ENCODE results near the gene PCDHGC3.
"Not testable (repeated sequence)": the region's sequence is repeated elsewhere in the genome, so short reads cannot be mapped to it uniquely, and the experiment has no call there.

PCDHGC3 gene

DNA sequence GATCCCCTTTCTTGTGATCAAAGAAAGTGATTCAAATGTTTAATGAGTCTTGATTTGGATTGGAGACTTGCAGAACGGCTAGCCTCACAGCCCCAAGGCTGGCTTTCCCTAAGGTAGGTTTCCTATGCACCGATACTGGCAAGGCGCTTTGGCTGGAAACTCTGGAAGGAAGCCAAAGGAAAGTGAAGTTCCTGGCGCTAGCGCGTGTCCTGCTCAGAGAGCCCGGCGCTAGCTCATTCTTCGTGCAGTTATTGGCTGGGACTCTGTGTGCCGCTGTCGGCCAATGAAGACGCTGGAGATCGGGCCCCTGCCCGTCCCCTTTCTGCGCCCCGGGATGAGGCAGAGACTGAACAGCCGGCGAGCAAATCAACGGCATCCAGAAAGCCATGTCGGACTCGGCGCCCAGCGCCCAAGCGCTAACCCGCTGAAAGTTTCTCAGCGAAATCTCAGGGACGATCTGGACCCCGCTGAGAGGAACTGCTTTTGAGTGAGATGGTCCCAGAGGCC is at the start of gene PCDHGC3:
Gene PCDHGC3 (plus strand): TSS at position 342 of the 507 bp plus-strand sequence. CDS start 151 bp downstream, at position 493.
- H3K4me3 ChIP-seq (ENCODE audit: low read depth, low read length) = peak within 1 kb of the TSS; percentile 74
- TF ChIP-seq, protein P1, sequence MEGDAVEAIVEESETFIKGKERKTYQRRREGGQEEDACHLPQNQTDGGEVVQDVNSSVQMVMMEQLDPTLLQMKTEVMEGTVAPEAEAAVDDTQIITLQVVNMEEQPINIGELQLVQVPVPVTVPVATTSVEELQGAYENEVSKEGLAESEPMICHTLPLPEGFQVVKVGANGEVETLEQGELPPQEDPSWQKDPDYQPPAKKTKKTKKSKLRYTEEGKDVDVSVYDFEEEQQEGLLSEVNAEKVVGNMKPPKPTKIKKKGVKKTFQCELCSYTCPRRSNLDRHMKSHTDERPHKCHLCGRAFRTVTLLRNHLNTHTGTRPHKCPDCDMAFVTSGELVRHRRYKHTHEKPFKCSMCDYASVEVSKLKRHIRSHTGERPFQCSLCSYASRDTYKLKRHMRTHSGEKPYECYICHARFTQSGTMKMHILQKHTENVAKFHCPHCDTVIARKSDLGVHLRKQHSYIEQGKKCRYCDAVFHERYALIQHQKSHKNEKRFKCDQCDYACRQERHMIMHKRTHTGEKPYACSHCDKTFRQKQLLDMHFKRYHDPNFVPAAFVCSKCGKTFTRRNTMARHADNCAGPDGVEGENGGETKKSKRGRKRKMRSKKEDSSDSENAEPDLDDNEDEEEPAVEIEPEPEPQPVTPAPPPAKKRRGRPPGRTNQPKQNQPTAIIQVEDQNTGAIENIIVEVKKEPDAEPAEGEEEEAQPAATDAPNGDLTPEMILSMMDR (IDR thresholded peaks at IDR 0.05; ENCODE audit: low read depth, low read length, missing control alignments) = peak; percentile 55
- peak; percentile 62 for DNase-seq (ENCODE audit: low read depth)

DNA sequence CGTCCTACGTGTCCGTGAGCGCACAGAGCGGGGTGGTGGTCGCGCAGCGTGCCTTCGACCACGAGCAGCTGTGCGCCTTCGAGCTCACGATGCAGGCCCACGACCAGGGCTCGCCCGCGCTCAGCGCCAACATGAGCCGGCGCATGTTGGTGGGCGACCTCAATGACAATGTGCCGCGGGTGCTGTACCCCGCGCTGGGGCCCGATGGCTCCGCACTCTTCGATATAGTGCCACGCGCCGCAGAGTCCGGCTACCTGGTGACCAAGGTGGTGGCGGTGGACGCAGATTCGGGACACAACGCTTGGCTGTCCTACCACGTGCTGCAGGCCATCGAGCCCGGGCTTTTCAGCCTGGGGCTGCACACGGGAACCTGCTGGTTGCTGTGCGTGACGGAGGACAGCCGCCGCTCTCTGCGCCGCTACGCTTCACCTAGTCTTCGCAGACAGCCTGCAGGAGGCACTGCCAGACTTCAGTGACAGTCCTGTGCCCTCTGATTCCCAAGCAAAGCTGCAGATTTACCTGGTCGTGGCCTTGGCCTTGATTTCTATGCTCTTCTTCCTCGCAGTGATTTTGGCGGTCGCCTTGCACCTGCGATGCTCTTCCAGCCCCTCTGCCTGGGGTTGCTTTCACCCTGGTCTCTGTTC is 47.9 kb upstream of the PCDHGC3 start:
- H3K4me3 ChIP-seq (ENCODE audit: low read depth, low read length) = no peak overlapping the region
- TF ChIP-seq, protein P1 (IDR thresholded peaks at IDR 0.05; ENCODE audit: low read depth, low read length, missing control alignments) = no peak
- DNase-seq (ENCODE audit: low read depth) = no peak

DNA sequence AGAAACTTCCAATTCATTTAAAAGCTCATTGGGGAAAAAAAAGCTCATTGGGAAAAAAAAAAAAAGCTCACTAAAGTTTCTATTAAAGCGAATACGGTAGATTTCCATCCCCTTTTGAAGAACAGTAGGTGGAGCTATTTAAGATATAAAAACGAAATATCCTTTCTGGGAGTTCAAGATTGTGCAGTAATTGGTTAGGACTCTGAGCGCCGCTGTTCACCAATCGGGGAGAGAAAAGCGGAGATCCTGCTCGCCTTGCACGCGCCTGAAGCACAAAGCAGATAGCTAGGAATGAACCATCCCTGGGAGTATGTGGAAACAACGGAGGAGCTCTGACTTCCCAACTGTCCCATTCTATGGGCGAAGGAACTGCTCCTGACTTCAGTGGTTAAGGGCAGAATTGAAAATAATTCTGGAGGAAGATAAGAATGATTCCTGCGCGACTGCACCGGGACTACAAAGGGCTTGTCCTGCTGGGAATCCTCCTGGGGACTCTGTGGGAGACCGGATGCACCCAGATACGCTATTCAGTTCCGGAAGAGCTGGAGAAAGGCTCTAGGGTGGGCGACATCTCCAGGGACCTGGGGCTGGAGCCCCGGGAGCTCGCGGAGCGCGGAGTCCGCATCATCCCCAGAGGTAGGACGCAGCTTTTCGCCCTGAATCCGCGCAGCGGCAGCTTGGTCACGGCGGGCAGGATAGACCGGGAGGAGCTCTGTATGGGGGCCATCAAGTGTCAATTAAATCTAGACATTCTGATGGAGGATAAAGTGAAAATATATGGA is 45.2 kb upstream of the PCDHGC3 start, which contains the start of gene PCDHGA12:
Gene PCDHGA12 (plus strand): TSS at position 176 of the 782 bp plus-strand sequence. CDS start 253 bp downstream, at position 429.
- TF ChIP-seq, protein P1 (IDR thresholded peaks at IDR 0.05; ENCODE audit: low read depth, low read length, missing control alignments) = peak; percentile 76
- H3K4me3 ChIP-seq (ENCODE audit: low read depth, low read length) = peak within 1 kb of the TSS; percentile 64
- peak; percentile 72 for DNase-seq (ENCODE audit: low read depth)

DNA sequence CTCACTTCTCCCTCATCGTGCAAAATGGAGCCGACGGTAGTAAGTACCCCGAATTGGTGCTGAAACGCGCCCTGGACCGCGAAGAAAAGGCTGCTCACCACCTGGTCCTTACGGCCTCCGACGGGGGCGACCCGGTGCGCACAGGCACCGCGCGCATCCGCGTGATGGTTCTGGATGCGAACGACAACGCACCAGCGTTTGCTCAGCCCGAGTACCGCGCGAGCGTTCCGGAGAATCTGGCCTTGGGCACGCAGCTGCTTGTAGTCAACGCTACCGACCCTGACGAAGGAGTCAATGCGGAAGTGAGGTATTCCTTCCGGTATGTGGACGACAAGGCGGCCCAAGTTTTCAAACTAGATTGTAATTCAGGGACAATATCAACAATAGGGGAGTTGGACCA is 44.5 kb upstream of the PCDHGC3 start:
- H3K4me3 ChIP-seq (ENCODE audit: low read depth, low read length) = peak overlapping the region; percentile 64
- TF ChIP-seq, protein P1 (IDR thresholded peaks at IDR 0.05; ENCODE audit: low read depth, low read length, missing control alignments) = no peak
- no peak for DNase-seq (ENCODE audit: low read depth)

DNA sequence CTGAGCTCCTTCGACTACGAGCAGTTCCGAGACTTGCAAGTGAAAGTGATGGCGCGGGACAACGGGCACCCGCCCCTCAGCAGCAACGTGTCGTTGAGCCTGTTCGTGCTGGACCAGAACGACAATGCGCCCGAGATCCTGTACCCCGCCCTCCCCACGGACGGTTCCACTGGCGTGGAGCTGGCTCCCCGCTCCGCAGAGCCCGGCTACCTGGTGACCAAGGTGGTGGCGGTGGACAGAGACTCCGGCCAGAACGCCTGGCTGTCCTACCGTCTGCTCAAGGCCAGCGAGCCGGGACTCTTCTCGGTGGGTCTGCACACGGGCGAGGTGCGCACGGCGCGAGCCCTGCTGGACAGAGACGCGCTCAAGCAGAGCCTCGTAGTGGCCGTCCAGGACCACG is 43.5 kb upstream of the PCDHGC3 start:
- DNase-seq (ENCODE audit: low read depth); H3K4me3 ChIP-seq (ENCODE audit: low read depth, low read length): not testable (repeated sequence)

DNA sequence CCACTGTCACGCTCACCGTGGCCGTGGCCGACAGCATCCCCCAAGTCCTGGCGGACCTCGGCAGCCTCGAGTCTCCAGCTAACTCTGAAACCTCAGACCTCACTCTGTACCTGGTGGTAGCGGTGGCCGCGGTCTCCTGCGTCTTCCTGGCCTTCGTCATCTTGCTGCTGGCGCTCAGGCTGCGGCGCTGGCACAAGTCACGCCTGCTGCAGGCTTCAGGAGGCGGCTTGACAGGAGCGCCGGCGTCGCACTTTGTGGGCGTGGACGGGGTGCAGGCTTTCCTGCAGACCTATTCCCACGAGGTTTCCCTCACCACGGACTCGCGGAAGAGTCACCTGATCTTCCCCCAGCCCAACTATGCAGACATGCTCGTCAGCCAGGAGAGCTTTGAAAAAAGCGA is 43.0 kb upstream of the PCDHGC3 start:
- not testable (repeated sequence) for H3K4me3 ChIP-seq (ENCODE audit: low read depth, low read length); DNase-seq (ENCODE audit: low read depth)

DNA sequence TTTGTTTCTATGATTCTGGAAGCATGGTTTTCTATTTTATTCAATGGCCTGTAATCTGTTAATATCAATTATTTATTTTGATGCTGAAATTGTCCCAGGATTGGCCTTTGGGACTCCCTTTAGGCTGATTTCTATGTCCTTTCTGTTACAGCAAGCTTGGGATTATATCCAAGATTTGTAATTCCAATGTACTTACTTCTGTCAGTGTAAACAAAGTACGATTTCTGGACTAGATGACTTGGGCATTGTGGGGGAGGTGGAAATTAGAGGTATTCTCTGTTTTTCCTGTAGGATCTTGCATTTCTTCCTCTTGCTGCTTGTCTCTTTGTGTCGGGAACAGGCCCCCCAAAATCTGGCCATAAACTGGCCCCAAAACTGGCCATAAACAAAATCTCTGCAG is 41.8 kb upstream of the PCDHGC3 start:
- TF ChIP-seq, protein P1 (IDR thresholded peaks at IDR 0.05; ENCODE audit: low read depth, low read length, missing control alignments) = no peak

More for the DNA sequence above, 41.8 kb upstream of the PCDHGC3 start:
- no peak overlapping the region for H3K4me3 ChIP-seq (ENCODE audit: low read depth, low read length)
- DNase-seq (ENCODE audit: low read depth) = no peak
